UCSD-AML1 (cell line): Measurements from ENCODE around the gene CNTN5.

Experiments
- DNase-seq: peaks from one replicate; lab custom pipeline; 2025; ENCODE audit not compliant: unreplicated experiment; lab: John Stamatoyannopoulos, UW

The CNTN5 gene

DNA sequence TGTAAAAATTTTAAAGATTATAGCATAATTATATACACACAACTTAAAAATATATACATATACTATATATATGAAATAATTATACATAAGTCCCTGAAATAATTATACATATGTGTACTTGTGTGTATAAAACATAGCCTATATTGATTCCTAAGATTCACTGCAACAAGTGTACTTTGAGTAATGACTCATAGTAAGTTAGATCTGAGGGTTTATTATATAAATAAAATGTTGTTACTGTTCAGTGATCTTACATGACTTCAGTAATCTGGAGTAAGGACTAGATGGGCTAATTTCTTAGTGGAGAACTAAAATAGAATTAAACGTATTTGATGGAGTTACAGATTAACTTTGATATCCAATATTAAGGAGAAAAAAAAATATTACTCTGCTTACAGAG, 350.5 kb downstream of the CNTN5 start:
- DNase-seq, result no peak

DNA sequence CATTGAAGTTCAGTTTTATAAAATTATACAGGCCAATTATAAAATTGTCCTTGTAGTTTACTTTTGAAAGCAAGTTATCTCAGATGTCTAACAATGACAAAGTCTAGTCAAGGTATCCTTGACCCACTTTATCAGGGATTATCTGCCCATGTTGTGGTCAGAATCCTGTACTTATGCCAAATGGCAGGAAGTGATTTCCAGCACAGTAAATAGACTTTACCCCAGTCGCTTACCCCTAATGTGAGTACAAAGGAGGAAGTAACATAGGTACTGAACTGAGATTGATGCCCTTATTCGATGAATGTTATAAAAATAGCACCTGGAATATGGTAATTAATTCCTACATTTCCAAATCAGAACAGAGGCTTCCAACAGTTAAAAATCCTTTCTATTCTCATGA, 355.7 kb downstream of the CNTN5 start:
- DNase-seq, result no peak

GRCh38 chr11:99383648-99384245, 363.0 kb downstream of the CNTN5 start:
- no peak for DNase-seq

DNA sequence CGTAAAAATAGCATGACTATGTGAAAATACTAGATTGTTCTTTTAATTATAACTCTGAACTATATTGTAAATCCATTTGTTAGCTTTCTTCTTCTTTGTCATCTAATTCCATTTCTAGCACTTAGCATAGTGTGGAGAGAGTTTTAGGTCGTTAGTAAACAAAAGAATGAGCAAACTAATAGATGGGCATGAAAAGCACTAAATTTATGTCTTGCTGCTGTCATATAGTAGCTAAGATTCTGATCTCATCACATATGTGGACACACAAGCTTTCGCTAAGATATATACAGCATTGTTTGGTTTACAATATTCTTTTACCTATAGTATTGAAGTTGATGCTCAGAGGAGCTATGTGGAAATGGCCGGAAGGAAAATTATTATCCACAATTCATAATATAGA, 370.5 kb downstream of the CNTN5 start:
- no peak for DNase-seq

- no peak for DNase-seq
These were observed 385.6 kb downstream of the CNTN5 start for GRCh38 chr11:99406345-99406744.

DNA sequence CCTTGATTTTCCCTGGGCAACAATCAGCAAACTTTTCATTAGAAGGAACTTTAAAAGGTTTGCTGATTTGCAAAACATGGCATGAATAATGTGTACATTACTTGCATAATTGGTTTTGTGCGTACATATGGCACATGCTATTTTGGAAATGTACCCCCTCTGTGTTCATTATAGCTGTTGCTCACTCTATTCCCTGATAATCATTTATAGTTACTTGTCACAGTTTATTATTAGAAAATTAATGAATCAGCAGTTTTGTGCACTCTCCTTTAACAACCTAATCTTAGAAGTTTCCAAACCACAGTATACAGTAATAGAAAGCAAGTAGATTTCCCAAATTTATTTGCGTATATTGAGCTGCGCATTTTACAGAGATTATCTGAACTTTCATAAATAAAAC, 389.9 kb downstream of the CNTN5 start:
- no peak for DNase-seq

- DNase-seq, result no peak
These were observed 398.4 kb downstream of the CNTN5 start for GRCh38 chr11:99418927-99419720.

DNA sequence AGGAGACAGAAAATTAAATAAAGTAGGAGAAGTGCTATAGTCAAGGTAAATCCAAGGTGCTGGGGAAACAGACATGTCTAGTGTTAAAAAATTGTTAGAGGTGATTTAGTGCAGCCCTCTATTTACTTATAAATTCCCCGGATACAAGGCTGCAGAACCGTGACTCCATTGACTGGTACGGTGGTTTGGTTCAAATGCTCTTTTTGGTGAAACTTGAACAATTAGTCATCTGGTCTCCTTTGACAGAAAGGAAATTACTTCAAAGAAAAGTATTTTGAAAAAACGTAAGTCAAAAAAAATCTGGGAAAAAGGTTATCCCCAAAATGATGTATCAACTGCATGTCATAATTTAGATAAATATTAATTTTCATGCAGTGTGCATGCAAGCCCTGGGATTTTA, 399.2 kb downstream of the CNTN5 start:
- DNase-seq, result no peak

DNA sequence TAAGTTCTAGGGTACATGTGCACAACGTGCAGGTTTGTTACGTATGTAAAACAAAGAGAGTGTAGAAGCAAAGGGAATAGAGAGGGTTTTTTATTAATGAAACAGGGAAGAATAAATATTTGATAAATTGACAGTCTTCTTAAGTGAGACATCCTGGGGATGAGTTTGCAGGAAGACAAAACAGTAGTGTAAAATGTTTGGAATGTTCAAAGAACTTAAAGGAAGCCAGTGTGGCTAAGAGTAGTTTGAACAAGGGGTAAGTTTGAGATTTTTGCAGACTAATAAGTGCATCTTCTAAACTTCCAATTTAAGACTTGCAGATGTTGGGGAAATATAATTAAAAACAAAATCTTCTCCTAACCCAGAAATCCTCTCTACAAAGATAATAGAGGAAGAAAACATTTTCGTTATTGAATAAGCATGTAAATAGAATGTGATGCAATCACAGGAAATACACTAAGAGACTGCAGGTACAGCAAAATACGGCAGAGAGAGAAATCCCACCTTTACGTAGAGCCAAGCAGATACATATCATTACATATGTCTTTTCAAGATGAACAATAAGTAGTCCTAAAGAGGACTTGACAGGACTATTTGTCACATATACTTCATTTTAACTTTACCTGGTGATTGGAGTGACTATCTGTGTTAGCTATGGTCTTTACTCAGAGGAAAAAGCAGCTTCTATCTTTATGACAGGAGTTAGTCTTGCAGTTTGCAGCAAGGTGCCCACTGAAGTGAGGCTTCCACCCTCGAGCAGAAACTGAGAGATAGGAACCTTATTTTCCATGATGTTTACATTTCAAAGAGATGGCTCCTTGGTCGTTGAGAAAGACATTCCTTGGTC, 402.1 kb downstream of the CNTN5 start:
- no peak for DNase-seq

- no peak for DNase-seq
These were observed 402.8 kb downstream of the CNTN5 start for GRCh38 chr11:99423428-99423983.

GRCh38 chr11:99424313-99425084, 403.8 kb downstream of the CNTN5 start:
- DNase-seq, result no peak

GRCh38 chr11:99425596-99425995, 404.8 kb downstream of the CNTN5 start:
- no peak for DNase-seq

DNA sequence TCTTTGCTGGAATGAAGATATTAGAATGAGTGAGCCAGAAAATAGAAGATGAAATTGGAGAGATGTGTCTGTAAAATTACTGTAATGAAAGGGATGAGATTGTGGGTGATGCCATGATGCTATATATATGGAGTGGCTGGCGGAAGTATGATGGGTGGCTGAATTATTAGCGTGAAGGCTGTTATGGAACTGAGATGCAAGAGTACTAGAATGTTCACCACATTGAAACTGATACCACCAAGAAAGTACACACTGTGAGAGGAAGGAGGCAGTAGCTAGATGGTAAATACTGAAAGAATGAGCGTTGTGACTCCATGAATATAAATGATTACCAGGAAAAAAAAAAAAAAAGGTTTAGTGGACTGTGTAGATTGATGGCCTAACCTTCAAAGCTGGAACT, 411.9 kb downstream of the CNTN5 start:
- no peak for DNase-seq

- no peak for DNase-seq
These were observed 422.5 kb downstream of the CNTN5 start for GRCh38 chr11:99443276-99443675.

- DNase-seq, result no peak
These were observed 425.7 kb downstream of the CNTN5 start for GRCh38 chr11:99446400-99446799.

DNA sequence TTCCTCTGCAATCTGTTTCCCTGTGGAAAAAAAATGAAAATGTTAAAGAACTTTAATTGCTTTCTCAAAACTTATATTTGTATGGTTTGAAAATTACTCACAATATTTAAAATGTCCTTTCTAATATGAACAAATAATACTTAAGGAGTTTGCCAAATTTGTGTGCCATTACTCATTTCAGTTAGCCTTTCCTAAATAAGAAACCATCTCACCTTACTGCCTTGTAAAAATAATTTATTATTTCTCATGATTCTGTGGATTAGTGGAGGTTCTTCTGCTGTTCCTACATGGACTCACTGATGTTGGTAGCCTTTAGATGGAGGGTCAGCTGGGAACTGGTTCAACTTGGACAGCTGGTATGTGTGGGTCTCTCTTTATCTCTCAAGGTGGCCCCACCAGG, 428.6 kb downstream of the CNTN5 start:
- no peak for DNase-seq

DNA sequence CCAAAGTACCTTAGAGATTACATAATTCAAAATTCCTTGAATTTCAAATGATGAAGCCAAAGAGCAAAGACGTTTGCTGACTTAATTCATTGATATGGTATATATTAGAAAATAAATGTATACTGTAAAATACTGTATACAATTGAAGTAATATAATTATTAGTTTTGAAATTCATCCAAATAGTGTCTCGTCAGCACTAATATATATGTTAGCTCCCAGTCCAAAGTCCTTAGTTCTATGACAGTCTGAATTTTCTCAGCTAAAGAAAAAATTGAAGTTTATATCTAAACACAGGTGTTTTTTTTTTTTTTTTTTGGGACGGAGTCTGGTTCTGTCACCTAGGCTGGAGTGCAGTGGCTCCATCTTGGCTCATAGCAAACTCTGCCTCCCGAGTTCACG, 431.3 kb downstream of the CNTN5 start:
- DNase-seq, result no peak

DNA sequence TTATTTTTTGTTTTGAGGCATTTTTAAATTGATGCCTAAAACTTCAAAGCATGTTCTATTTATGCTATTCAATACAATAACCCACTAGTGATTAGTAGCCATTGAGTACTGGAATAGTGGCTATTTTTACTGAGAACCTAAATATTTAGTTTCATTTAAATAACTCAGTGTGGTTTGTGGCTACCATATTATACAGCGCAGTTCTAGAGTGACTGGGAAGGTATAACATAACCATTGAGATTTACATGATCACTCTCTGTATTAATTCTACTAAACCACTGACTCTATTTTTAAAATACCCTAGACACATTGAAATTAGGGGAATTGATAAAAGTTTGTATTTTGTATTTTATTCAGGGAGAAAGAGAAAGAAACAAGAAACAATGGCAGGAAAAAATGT, 441.2 kb downstream of the CNTN5 start:
- DNase-seq, result no peak

DNA sequence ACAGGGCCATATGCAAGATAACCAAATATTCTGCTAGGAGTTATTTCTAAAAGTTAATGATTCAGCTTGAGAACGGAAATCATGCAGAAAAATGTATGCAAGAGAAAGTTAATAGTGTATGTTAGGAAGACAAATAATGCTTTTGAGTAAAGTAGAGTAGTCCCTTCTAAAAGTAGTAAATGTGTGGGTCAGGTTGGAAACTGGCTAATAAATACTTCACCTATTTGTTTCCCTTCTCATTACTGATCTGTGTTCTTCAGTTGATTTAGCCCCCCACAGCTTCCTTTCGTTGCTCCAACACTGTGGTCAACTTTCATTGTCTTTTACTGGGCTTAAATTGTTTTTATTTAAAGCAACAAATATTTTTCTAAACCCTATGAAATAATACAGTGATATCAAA, 444.2 kb downstream of the CNTN5 start:
- DNase-seq, result no peak

DNA sequence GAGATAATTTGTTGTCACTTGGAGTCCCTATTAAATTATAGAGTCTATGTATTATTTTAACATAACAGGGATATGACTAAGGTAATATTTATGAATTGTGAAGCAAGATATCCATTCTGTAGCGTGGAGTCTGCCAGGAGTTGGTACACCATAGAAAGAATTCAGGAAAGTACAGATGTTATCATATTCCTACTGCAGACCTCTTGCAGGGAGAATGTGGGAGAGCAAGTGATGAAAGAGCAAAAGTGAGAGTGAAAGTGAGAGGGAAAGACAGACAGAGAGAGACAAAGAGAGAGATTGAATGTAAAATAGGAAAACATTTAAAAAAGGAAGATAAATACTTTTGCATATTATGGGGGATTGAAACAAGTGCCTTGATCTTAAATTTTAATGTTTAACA, 468.8 kb downstream of the CNTN5 start:
- no peak for DNase-seq

DNA sequence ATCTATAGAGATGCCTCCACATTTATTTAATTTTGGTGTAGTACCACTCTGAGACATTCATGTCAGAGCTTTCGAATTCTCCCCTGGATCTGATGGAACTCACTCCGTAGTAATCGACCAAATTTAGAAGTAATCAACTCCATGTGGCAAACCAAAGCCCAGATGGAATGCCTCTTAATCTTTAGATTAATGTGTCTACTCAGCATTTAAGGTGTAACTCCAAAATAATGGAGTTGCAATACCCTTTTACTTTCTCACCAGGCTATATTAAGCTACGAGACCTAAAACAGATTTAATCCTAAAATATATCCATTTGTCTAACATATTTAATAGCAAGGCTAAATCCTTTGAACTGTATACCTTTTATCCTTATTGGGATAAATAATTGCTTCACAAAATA, 473.3 kb downstream of the CNTN5 start:
- no peak for DNase-seq
